ENCODE measurements around the gene NSL1.

NSL1 gene

DNA sequence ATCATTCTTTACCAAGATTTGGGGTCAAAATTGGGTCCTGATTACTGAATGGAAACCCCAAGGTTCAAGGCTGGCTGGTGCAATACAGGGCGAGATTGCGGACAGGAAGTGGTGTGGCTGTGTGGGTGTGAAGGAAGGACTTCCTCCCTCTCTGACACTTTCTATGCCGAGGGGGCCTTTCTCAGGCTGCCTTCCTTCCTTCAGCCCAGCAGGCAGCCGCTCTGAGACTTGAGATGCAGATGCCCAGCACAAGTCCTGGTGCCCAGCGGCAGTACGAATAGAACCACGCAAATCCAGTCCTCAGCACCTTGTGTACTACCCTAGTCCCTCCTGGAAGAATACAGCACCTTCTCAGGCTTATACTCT lies 108.2 kb downstream of the NSL1 start:
- no peak for DNase-seq

DNA sequence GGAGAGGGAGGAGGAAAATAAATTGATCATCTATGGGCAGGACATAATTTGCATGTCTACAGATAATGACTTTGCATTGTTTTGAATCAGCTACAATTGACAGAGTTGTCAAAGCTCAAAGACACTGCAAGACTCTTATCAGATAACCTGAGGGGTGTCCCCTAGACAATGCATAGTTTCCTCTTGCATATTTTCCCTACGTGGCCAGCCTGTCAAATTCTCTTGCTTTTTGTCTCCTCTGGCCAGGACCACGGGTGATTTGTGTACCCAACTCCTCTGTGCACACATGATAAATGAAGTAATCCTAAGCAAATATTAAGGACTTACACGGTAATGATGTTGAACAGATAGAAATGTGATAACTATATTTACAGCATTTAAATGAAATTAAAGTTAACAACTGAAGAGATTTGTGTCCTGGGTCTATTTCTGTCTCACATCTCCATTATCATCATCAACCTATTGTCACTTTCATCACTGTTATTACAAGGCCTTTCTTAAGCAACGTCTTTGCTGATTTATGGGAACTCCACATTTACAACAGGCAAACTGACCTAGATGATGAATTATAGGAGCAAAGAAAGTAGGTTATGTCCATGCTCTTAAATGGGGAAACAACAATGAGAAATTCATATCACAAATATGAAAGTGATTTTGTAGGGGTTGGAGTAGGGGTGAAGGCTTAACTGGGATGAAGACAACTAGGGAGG lies 110.7 kb downstream of the NSL1 start:
- DNase-seq: no peak

DNA sequence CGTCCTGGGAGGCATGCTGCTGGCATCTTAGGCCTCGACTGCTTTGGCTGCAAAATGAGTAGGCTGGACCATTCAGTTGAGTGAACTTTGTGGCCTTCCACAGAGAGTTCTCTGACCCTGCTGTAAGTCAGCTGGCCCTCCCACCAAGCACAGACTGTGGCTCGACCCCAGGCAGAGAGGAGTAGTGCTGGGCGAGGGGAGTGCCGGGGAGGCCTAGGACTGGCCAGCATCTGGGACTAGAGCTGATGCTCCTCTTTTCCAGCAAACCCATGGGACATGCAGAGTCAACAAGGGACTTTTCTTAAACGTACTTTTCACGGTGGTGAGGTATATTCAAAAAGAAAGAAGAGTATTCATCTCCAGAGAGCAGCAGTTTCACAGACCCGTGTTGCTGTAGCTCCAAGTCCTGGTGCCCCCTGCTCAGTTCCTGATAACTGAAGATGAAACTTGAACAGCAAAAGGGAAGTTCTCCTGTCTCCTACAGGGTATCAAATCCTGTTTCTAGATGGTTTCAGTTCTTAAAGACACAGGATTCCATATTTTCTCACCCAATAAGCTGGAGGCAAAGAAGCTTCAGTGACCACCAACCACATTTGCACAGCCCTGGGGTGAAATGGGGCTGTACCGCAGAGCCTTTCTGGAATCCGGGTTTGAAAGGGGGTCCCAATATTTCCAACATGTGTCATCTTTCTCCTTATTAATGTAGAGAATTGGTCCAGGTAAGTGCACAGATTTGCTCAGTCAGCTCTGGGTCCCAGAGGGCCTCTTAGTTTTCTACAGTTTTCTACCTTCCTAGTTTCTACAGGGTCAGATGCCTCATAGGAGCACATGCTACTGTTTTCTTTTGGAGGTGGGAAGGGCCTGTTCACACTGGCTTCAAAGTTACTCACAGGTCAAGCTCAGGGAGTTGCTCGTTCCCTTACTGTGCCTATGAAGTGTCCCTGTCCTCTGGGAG lies 112.8 kb downstream of the NSL1 start:
- no peak for DNase-seq

DNA sequence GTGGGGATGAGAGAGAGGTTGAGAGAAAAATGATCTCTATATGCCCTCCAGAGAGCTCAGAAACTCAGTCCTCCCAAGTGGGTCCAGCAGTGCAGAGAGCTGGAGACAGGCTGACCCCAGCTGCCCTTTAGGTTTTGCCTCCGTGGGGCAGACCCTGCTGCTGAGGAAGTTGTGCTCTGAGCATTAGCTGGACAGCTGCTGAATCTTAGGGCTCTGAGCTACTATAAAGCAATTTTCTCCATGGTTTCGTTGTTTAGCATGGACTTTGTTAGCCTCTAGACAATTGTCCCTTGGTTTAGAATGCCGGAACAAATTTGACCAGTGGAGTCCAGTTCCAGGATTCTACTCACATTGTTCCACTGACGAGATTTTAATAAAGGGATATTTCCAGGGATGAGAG lies 114.0 kb downstream of the NSL1 start:
- DNase-seq: no peak

DNA sequence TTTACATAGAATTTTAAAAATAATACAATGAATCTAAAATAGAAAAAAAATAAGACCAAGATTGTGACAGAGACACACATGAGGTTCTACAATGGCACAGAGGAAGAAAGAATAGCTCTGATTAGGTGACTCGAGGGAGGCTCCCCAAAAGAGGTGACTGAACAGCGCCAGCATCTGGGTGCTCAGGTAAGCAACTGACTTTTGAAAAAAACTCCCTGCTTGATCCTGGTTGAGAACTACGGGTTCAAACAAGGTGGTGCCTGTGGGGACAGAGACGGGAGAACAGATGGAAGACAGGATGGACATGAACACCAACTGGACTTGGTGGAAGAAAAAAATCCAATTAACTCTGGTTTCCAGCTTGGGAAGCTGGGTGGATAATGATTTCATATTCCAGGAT lies 114.4 kb downstream of the NSL1 start:
- no peak for DNase-seq
